GOT3 (cell line): ENCODE measurements around the gene FOXRED2.

Source experiments
- DNase-seq: peaks from one replicate; lab custom pipeline; 2025; ENCODE audit warnings: mixed read lengths; lab: John Stamatoyannopoulos, UW

Gene FOXRED2

DNA sequence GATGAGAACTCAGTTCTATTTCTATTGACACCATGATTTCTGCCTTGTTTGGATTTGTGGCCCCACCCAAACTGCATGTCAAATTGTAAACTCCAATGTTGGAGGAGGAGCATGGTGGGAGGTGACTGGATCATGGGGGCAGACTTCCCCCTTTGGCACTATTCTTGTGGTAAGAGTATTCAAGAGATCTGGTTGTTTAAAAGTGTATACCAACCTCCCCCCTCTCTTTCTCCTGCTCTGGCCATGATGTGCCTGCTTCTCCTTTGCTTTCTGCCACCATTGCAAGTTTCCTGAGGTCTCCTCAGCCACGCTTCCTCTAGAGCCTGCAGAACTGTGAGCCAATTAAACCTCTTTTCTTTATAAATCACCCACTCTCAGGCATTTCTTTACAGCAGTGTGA lies 7.9 kb upstream of the FOXRED2 start:
- no peak for DNase-seq

- DNase-seq: no peak
These were observed 6.2 kb upstream of the FOXRED2 start for GRCh38 chr22:36512991-36513390.

- no peak for DNase-seq
These were observed 5.5 kb upstream of the FOXRED2 start for GRCh38 chr22:36512333-36512732.

- no peak for DNase-seq
These were observed 4.4 kb upstream of the FOXRED2 start for GRCh38 chr22:36510966-36511881.

DNA sequence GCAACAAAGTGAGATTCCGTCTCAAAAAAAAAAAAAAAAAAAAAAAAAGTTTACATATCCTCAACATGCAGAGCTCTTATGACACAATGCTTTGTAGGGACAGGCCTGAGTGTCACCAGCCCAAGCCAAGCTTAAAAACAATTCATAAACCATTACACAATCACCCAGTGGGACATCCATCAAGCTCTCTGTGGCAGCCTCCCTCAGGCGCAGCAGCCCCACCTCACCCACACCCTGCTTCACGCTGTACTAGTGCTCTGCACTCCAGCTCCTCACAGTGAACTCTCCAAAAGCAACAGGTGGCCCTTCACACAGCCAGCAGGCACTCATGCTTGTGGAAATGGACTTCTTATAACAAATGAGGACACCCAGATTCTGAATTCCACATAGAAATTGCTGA lies 3.5 kb upstream of the FOXRED2 start:
- no peak for DNase-seq

- no peak for DNase-seq
These were observed 724 bp upstream of the FOXRED2 start for GRCh38 chr22:36507518-36508010.

DNA sequence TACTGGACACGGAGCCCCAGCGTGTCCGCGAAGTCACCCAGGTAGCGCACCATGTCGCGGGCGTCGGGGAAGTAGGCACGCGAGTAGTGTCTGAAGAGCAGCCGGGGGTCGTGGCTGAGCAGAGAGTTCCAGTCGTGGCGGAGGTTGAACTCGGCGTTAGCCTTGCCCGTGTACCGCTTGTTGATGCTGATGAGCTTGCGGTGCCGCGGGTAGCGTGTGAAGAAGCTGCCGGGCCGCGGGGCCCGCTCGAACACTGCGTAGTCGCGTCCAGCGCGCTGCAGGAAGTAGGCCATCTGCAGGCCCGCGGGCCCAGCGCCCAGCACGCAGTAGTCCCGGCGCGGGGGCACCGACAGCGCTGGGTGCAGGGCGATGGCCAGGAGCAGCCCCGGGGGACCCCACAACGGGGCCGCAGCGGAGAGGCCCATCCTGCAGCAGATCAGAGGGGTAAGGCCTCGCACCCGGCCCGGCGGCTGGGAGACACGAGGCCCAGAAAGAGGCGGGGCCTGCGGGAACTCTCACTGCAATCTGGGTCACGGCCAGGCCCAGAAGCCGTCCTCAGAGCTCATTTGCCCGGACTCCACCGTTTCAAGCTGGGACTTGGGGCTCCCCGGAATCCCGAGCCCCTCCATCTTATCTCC lies 723 bp downstream of the FOXRED2 start:
- no peak for DNase-seq

GRCh38 chr22:36497910-36498665 lies 8.8 kb downstream of the FOXRED2 start:
- DNase-seq: no peak

GRCh38 chr22:36493690-36494110 lies 13.1 kb downstream of the FOXRED2 start:
- no peak for DNase-seq

DNA sequence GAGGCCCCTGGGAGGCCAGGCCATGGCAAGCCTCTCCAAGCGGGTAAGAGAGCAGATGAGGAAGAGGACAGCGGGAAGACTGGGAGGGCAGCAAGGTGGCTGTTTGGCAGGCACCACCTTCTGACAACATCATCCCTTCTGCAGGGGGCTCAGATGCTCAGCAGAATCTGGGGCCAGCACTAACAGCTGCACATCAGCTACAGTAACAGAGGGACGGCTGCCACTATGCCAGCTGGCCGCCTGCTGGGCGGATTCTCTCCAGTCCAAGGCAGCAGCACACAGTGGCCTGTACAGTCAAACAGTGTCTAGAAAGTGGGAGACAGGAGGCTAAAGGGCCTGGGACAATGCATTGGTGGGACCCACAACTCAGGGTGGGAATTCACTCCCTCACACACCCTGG lies 14.7 kb downstream of the FOXRED2 start:
- no peak for DNase-seq

- DNase-seq: no peak
These were observed 15.7 kb downstream of the FOXRED2 start for GRCh38 chr22:36491155-36491554.

DNA sequence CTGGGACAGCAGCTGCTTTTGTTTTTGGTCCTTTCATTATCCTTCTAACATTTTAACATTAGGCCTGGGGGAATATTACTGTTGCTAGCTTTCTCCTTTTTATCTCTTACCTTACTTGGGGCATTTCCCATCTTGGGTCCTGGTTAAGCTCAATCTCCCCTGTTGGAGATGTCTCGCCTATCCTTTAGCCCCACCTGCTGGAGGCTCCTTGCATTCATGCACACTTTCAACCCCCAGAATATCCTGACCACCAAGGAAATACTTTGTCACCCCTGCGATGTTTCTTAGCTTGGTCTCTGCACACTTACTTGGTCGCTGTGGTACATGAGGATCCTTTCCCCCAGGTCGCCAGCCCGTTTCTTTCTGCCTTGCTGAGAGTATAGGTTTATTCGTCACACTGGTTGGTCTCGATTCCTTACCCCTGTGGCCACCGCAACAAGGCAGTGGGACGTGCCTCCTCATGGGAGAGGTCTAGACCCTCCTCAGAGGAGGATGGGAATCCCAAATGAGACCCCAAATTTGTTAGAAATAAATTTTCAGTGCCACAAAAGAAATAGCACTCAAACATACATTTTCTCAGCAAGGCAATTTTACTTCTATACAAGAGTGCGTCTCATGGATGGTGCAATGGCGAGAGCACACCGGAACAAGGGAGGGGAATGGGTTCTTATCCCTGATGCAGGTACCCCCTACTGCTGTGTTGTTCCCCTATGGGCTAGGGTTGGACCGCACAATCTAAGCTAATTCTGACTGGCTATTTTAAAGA lies 20.0 kb downstream of the FOXRED2 start:
- no peak for DNase-seq

GRCh38 chr22:36481393-36482168 lies 25.3 kb downstream of the FOXRED2 start, which contains the start of gene TXN2:
Gene TXN2, minus strand, starts transcription at chr22:36481640. Its CDS starts 803 bp downstream, at chr22:36480837.
- DNase-seq: peak; percentile 87

- DNase-seq: no peak
These were observed 25.9 kb downstream of the FOXRED2 start for GRCh38 chr22:36480941-36481392.

GRCh38 chr22:36478966-36479365 lies 27.9 kb downstream of the FOXRED2 start:
- DNase-seq: no peak

DNA sequence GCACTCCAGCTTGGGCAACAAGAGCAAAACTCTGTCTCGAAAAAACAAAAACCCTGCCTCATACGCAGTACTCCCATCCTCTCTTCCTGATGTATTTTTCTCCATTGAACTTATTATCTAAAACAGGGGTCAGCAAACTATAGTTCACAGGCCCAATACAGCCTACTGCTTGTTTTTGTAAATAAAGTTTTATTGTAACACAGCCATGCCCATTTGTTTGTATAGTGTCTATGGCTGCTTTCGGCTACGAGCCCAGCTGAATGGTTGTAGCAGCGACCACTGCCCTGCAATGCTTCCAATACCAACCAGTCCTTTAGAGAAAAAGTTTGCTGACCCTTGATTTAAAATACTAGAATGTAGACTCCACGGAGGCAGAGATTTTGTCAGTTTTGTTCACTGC lies 31.5 kb downstream of the FOXRED2 start:
- no peak for DNase-seq

DNA sequence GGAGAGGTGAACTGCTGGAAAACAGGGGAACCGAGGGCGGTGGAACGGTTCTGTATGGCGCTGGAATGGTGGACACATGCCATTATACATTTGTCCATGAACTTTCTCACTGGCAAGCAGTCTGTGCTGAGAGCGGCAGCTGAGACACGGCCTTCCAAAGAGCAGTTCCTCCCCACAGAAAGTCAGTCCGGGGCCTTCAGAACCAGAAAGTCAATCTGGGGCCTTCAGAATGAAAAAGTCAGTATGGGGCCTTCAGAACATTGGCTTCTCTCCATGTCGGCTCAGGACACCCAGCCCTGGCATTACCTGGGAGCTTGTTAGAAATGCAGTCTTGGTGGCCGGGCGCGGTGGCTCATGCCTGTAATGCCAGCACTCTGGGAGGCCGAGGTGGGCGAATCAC lies 34.2 kb downstream of the FOXRED2 start:
- no peak for DNase-seq

GRCh38 chr22:36471341-36471821 lies 35.5 kb downstream of the FOXRED2 start:
- DNase-seq: no peak

DNA sequence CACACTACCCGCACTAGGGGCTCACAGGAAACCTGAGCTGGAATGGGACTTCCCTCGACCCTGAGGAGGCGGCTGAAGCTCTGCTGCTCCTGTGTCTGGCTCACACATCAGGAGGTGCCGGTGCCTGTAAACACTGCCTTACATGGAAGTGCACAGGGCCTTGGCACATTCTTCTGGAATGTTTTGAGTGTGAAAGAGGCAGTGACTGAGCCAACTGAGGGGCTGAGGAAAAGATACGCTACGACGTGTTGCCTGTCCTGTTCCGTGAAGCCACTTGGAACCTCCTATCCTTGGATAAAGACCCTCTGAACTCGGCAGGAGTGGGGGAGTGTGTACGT lies 35.9 kb downstream of the FOXRED2 start:
- no peak for DNase-seq

DNA sequence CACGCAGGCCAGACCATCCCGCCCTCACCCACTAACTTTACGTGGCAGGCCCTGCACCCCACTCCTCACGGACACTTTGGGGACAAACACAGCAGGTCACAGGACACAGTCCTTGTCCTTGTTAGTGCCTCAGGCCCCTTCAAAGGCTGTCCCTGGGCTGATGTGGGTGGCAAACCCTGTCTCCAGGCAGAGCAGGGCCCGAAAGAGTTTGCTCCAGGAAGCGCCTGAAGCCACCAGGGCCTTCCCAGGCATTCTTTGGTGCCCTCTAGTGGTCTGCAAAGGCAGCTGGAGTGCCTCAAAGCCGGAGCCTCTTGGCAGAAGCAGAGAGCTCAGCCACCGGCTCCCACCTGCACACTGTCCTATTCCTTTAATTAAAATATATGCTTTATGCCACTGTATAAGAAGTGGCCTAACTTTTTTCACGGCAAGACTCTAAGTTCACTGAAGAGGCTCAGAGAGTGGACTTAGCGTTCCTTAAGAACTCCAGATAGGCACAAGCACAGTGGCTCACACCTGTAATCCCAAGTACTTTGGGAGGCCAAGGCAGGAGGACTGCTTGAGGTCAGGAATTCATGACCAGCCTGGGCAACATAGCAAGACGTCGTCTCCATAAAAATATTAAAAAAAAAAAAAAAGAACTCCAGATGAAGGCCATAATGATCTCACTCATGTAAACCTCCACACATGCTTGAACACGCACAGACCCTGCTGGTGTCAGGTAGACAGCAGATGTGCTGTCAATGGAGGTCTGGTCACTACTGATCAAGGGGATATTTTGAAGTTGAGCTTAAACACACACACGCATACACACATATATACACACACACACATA lies 36.5 kb downstream of the FOXRED2 start:
- DNase-seq: peak; percentile 57
